VCaP (cell line): Measurements from ENCODE around the gene OMP.

Experiments
- H3K27ac ChIP-seq: fragments of 450-650 bp; 2 replicates; pipeline ENCODE4 v1.5.1; 2017
- CTCF ChIP-seq: fragments of 450-650 bp; conservative IDR thresholded peaks from 2 replicates; pipeline ENCODE4 v1.5.1; 2017; ENCODE audit warnings: mild to moderate bottlenecking, moderate library complexity

Gene OMP

GRCh38 chr11:77088236-77089003, 14.2 kb upstream of the OMP start:
- H3K27ac ChIP-seq: peak overlapping the region; percentile 85
- TF ChIP-seq CTCF: no peak

- H3K27ac ChIP-seq: peak overlapping the region; percentile 85
- no peak for TF ChIP-seq CTCF
These were observed 13.6 kb upstream of the OMP start for GRCh38 chr11:77089004-77089545.

DNA sequence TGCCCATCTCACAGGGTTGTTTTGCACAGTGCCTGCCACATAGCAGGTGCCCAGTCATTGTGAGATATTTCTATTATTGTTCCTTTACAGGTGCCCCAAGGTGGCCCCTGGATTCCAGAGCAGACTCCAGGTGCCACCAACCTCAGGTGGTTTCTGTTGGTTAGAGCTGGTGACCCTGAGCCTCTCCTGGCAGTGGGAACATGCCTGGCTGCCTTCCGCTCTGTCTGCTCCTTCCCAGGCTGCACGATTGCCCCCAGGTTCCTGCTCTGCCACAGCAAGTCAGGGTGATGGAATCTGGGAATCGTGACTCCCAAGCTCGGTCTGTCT, 12.6 kb upstream of the OMP start:
- no peak for TF ChIP-seq CTCF

DNA sequence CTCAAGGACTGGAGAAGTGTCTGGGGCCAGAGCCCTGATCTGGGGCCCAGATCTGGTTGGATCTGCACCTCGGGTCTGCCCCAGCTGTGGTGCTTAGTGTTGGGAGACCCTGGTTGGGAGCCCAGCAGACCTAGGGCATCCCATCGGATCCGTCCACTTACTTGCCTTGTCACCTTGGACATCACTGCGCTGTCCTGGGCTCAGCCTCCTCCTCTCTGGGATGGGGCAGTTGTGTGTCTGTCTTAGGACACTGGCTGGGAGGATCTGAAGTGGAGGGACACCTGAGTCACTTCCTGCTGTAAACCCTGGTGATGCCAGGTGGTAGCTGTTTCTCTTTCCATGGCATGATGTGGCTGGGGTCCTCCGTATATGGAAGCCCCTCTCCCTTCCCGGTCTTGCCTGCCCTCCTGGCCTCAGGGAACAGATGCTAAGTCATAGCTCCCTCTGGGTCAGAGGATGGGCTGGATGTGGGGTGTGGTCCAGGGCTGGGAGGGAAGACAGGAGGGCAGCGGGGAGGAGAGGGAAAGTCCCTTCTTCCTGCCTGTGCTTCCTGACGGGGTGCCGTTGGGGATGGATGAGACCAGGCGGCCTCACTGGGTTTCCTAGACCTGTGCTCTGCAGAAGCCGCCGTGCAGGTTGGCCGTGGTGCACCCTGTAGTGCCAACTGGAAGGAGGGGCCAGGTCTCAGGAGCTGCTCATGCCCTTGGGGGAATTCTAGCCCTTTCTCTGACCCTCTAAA, 12.1 kb upstream of the OMP start:
- TF ChIP-seq CTCF: no peak

More for the DNA sequence above, 12.6 kb upstream of the OMP start:
- H3K27ac ChIP-seq: peak overlapping the region; percentile 85; the same call in 1 of the 2 replicates

DNA sequence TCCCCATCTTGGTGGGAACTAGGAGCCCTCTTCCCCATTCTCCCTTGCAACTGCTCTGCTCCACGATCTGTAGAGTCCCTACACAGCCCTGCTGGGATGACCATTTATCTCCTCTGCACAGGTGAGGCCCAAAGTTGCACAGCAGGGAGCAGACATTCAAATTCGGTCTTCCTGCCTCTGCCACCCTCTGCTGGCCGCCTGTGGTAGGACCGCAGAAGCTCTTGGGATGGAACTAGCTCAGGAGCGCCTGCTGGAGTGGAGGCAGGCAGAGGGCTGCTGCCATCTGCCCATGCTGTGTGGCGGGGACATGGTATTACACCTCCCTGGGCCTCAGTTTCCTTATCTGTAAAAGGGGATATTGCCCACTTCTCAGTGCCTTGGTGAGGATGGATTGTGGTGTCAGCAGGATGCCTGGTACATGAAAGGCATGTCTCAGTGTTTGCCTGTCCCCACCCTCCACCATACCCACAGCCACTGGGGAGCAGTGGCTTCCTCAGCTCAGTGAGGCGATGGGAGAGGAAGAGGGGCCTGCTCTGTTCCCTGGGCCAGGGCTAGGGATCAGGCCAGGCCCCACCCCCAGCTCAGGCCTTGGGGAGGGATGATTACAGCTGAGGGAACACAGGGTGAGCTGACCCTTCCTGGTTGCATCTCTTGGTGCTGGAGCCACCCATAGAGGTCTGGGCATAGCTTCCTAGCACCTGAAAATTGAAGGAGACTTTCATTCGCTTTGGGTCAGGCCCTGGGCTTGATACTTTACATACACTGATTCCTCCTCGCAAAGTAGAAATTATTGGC, 11.3 kb upstream of the OMP start:
- peak overlapping the region; percentile 85; the same call in 1 of the 2 replicates for H3K27ac ChIP-seq
- peak; percentile 98 for TF ChIP-seq CTCF

More for the DNA sequence above, 12.1 kb upstream of the OMP start:
- H3K27ac ChIP-seq: peak overlapping the region; percentile 85; the same call in 1 of the 2 replicates

GRCh38 chr11:77092382-77092781, 10.3 kb upstream of the OMP start:
- TF ChIP-seq CTCF: no peak
- no peak overlapping the region for H3K27ac ChIP-seq
